Gastrocnemius medialis (tissue), 4 donors: ENCODE results near the gene CD274.

Experiments
- CTCF ChIP-seq, 5 experiments: fragments of 450-650 bp in 3 of 5; fragments of 200-600 bp in 2 of 5; sonication (generic) in 2 of 5; IDR thresholded peaks in 4 of 5; conservative IDR thresholded peaks in 1 of 5; 1 replicate in 4 of 5; 2 replicates in 1 of 5; pipeline ENCODE4 v1.5.1; 2016 to 2019; ENCODE audit warnings: antibody characterized with exemption in 5 of 5, mild to moderate bottlenecking in 3 of 5, moderate library complexity in 3 of 5
- POLR2A ChIP-seq, 2 donors: fragments of 450-650 bp; IDR thresholded peaks; one replicate each; pipeline ENCODE4 v1.6.1; 2017; ENCODE audit warnings: antibody characterized with exemption in 2 of 2, mild to moderate bottlenecking in 2 of 2, moderate library complexity in 2 of 2

GRCh38 chr9:5493679-5494511 is 43.6 kb downstream of the CD274 start:
- TF ChIP-seq POLR2A (IDR thresholded peaks at IDR 0.05) (no peak), CTCF (IDR thresholded peaks at IDR 0.05 in 4 of 5, conservative IDR thresholded peaks at IDR 0.05 in 1 of 5) (no peak)
